ENCODE results near the gene DLGAP1.
"Not testable (repeated sequence)": the region's sequence is repeated elsewhere in the genome, so short reads cannot be mapped to it uniquely, and the experiment has no call there.

The DLGAP1 gene

DNA sequence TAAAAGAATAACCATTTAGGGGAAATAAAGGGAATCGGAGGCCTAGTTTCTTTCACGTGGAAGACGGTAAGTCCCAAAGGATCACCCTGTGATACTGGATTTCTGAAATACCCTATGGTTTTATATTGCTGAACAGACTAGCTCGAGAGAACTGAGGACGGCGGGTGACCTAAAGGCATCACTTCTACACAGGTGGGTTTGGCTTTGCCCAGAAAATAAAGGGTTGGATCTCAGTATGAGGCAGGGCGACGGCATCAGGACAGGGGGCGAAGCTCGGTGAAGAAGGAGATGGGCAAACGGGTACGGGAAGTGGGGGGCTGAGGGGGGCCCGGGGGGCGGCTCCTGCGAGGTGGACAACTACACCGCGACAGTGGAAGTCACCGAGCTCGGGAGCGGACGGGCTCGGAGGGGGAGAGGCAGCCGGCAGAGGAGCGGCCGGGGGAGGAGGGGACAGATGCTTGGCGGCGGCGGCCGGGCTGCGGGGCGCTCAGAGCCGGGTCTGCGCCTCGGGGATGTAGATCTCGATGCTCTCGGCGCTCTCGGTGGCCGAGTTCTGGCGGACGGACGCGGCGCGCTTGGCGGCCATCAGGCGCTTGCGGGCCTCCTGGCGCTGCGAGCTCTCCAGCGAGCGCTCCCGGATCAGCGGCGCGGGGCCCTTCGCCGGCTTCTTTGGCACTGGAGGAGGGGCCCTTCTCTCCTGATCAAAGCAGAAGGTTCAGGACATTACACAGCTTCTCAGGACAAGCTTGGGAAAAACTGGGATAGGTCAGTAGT lies 956.2 kb downstream of the DLGAP1 start:
- no peak for DNase-seq (ENCODE audit: low spot score)

GRCh38 chr18:3495691-3496430 lies 959.2 kb downstream of the DLGAP1 start:
- no peak for DNase-seq (ENCODE audit: low spot score)

DNA sequence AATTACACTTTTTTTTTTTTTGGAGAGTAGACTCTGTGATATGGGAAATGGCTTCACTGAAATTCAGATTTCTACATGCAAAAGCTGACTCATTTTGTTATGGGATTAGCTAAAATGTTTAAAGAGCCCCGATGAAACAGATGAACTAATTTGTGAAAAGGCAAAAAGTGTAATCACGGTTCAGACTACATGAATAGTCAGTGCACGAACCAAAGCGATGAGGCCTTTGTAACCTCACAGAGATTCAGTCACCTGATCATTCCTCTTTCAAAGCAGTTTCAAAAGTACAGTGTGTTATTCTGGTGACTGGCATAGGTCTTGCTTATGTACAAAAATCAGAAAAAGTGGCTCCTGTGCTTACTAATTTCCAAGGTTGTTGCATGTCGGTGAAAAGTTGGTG lies 960.5 kb downstream of the DLGAP1 start:
- DNase-seq (ENCODE audit: low spot score): no peak

- DNase-seq (ENCODE audit: low spot score): no peak
Measured at GRCh38 chr18:3494245-3494526, 960.9 kb downstream of the DLGAP1 start.

DNA sequence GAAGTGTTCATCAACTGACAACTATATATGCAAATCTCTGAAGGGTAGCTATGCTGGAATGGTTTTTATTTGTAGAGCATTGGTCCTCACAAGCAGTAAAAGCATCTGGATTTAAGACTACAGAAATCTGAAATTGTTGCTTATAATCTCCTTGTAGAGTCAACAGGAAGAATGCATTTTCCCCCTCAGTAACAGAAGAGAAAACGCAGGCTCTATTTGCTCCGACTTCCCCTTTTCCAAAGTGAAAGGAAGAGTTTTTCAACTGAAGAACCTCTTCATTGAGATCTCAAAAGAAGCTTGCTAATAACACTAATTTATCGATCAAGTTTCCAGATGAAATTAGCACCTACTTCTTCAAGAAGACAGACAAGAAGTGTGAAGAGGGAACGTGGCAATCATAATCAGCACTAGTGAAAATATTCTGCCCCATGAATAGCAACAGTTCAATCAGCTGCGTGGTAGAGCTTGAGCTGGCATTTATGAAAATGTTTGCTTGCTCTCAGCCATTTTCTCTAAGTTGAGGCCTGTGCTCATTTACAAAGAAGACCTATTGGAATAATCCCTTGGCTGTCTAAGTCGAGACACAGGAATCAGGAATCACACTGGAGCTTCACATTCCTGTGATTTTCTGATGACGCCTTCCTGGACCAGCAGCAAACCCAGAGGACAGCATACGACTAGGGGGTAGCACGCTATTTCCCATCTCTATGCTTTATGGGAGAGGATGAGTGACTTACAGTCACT lies 961.4 kb downstream of the DLGAP1 start:
- no peak for DNase-seq (ENCODE audit: low spot score)

- DNase-seq (ENCODE audit: low spot score): no peak
Measured at GRCh38 chr18:3492721-3493120, 962.4 kb downstream of the DLGAP1 start.

DNA sequence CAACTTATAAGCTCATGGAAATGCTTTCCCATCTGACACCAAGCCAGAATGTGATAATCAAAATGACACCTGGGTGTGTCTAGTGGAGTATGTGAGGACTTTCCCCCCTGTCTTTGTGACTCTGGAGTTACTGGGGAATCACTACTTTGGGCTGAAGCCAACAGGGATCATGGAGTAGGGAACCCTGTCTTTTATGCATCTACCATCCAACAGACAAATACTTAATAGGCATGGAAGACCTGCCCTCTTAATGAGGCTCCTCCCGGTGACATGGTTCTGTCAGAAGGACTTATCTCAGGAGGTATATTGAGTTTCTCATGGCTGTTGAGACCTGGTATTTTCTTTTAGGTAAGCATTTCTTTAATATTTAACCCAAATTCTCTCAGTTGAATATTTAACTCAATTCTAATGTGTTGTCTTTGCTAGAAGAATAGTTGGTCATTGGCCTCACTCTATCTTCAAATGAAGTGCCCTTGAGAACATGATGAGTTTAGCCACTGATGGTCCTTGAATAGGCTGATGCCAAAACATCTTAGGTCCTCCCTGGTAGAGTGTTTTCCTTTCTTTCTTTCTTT lies 963.0 kb downstream of the DLGAP1 start:
- no peak for DNase-seq (ENCODE audit: low spot score)

GRCh38 chr18:3489462-3489861 lies 965.6 kb downstream of the DLGAP1 start:
- no peak for DNase-seq (ENCODE audit: low spot score)

- no peak for DNase-seq (ENCODE audit: low spot score)
Measured at GRCh38 chr18:3486512-3486911, 968.6 kb downstream of the DLGAP1 start.

DNA sequence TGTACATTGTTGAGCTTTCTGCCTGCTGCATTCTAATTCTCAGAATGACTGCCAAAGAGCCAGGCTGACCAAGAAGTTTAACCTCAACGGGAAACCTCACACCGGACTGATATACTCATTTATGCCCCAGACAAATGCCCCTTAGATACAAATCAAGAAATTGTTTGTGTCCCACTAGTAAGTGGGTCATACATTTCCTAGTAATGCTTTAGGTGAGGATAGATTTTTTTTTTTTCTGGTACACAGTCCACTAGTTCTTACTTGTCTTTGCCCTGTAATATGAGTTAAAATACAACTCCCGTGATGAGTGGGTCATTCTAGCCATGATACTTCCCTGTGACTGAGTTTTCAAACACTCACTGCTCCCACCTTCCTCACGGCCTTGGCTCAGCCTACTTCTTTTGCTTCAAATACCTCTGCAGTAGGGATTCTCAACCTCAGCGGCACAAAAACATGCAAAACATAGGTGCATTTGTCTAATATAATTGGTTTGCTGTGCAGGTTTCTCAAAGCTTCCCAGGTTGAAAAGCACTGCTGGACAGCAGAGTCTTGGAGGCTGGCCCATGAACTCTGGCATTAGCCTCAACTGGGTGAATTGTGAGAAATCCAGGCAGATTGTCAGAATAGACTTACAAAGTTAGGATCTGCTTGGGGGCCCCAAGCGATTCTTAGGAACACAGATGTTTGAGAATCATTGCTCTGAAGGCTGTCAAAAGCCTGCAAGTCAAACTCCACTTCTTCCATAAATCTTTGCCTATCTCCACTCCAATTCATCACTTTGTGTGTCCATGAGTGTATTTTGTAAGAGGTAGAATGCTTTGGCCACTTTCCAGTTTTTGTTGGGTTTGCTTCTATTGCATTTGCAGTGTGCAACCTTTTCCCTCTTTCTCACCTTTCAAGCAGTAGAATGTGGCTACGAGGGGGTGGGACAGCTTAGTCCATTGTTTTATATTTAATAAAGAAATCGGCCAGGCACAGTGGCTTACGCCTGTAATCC lies 969.7 kb downstream of the DLGAP1 start:
- no peak for DNase-seq (ENCODE audit: low spot score)

- DNase-seq (ENCODE audit: low spot score): no peak
Measured at GRCh38 chr18:3482258-3482657, 972.8 kb downstream of the DLGAP1 start.

- peak; percentile 19 for DNase-seq (ENCODE audit: low spot score)
Measured at GRCh38 chr18:3481696-3482210, 973.4 kb downstream of the DLGAP1 start.

DNA sequence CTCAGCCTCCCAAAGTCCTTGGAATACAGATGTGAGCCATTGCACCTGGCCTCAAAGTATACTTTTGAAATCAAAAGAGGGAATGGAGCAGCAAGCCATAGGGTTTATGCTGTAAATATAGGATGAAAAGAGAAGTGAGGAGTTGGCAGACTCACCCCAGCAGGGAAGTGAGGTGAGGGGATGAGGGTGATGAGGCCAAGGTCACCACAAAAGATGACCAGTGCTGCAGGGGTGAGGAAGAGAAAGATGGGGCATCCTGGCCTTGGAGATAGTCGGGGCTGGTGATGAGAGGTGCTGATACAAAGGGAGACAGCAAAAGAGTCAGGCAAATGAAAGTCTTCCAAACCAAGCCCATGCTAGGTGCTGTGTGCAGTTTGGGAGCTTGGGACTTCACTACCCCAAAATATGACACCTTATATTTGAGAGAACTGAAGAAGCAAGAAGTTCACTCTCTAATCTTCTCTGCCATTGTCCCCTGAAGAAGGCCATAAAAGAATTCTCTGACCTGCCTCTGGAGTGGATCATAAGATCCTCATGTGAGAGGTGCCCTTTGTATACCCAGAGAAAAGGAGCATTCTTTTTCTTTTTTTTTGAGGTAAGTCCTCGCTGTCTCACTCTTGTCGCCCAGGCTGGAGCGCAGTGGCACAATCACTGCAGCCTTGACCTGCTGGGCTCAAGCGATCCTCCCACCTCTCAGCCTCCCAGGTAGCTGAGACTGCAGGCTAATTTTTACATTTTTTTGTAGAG lies 974.1 kb downstream of the DLGAP1 start:
- no peak for DNase-seq (ENCODE audit: low spot score)

DNA sequence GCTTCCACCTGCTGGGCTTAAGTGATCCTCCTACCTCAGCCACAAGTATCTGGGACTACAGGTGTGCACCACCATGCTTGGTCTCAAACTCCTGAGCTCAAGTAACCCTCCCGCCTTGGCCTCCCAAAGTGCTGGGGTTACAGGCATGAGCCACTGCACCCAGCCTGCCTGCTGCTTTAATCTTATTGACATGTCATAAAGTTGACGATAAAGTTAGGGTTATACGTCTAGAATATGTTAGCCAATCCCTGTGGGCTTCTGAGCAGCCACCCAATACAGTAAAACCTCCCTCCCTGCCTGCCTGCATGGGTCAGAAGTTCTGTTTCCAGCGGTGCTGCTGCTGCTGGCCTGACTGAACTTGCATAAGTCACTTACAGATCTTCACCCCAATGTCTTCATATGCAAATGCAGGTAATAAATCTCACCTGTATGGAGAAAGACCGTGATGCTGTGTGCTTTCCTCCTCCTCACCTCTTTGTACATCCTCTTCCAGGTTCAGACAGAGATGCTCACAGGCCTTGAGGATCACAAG lies 975.1 kb downstream of the DLGAP1 start:
- no peak for DNase-seq (ENCODE audit: low spot score)

- DNase-seq (ENCODE audit: low spot score): no peak
Measured at GRCh38 chr18:3478262-3478978, 976.7 kb downstream of the DLGAP1 start.

- DNase-seq (ENCODE audit: low spot score): no peak
Measured at GRCh38 chr18:3472681-3473544, 982.2 kb downstream of the DLGAP1 start.

DNA sequence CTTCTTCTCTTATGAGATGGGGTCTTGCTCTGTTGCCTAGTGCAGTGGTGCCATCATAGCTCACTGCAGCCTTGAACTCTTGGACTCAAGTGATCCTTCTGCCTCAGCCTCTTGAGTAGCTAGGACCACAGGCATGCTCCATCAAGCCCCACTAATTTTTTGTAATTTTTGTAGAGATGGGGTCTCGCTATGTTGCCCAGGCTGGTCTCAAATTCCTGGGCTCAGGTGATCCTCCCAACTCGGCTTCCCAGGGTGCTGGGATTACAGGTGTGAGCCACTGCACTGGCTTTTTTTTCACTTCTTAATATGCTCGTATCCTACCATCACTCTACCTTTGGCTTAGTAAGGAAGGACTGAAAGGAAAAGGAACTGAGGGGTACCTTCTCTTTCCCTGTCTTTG lies 983.0 kb downstream of the DLGAP1 start:
- DNase-seq (ENCODE audit: low spot score): not testable (repeated sequence)

DNA sequence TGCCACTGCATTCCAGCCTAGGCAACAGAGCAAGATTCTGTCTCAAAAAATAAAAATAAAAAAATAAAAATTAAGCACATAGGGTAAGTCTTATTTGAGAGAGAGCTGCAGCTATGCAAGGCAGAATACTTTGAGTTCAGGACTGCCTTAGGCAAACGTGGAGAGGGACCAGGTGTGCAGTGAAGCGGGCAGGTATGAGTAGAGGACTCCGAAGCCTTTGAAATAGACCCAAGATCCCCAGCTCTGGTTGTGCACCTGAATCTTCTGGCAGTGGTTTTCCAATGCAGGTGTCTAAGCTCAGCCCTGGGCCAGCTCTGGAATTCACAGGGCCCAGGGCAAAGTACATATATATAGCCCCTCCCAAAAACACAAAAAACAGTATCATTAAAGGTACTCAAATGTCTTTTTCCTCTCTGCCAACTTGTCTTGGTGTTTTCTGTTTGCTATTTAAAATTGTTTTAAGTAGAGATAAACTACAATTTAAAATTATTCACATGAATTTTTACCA lies 983.9 kb downstream of the DLGAP1 start:
- DNase-seq (ENCODE audit: low spot score): no peak

Measured in hematopoietic multipotent progenitor cell treated with erythropoietin and hydrocortisone succinate and interleukin-3 and kit ligand, for 15 days (in vitro differentiated cells).